H1 (cell line): ENCODE measurements around the gene ELMO1. TPM values are rescaled to one million over a fixed set of nuclear protein-coding genes. Genes with fewer than 3 reads are reported as not detected.
A peak's percentile ranks its signal among the peaks of the same experiment; 100 is the strongest.

Experiments used
- CTCF ChIA-PET: fragments of 300-600 bp; sonication (Branson Sonifier 250); formaldehyde crosslinking; loops from one replicate; lab custom pipeline; 2021; ENCODE audit not compliant: partially characterized antibody; lab: Charles Lee
- POLR2A ChIA-PET: fragments of 300-600 bp; sonication (Branson Sonifier 250); formaldehyde crosslinking; loops from one replicate; lab custom pipeline; 2021; ENCODE audit warnings: inconsistent platforms; ENCODE audit not compliant: partially characterized antibody; lab: Charles Lee
- DNase-seq, 2 experiments: peaks; one replicate each; pipeline versions ENCODE4 v3.0.0 to v3.0.0-alpha.2; 2010 to 2022; ENCODE audit warnings: low spot score in 2 of 2, low read depth in 1 of 2, mixed read lengths in 1 of 2
- FAIRE-seq: peaks from 2 replicates; lab custom pipeline; 2011; peaks lifted over from hg19 to GRCh38; lab: Jason Lieb, UNC
- H2AFZ ChIP-seq: 2 replicates; pipeline ENCODE4 v1.8.1; 2012; ENCODE audit warnings: low read length, inconsistent platforms
- H2AK5ac ChIP-seq: 2 replicates; pipeline ENCODE4 v1.6.1; 2013; ENCODE audit warnings: low read depth, low read length
- H2BK120ac ChIP-seq: replicated peaks from 2 replicates; pipeline ENCODE3; 2013; ENCODE audit warnings: low read depth, low read length, inconsistent platforms
- H2BK12ac ChIP-seq: 2 replicates; pipeline ENCODE4 v1.6.1; 2013; ENCODE audit warnings: low read depth, low read length
- H2BK15ac ChIP-seq: 2 replicates; pipeline ENCODE4 v1.6.1; 2013; ENCODE audit warnings: low read length
- H2BK20ac ChIP-seq: 2 replicates; pipeline ENCODE4 v1.6.1; 2013; ENCODE audit warnings: low read length
- H2BK5ac ChIP-seq: 2 replicates; pipeline ENCODE4 v1.6.1; 2013; ENCODE audit warnings: low read depth, low read length
- H3K14ac ChIP-seq: 2 replicates; pipeline ENCODE4 v1.6.1; 2013; ENCODE audit warnings: inconsistent platforms; ENCODE audit not compliant: insufficient read length
- H3K18ac ChIP-seq: 2 replicates; pipeline ENCODE4 v1.6.1; 2013; ENCODE audit warnings: low read length; ENCODE audit errors: extremely low read depth
- H3K23ac ChIP-seq: 2 replicates; pipeline ENCODE4 v1.6.1; 2013; ENCODE audit warnings: inconsistent platforms; ENCODE audit not compliant: insufficient read length
- H3K23me2 ChIP-seq: 2 replicates; pipeline ENCODE4 v1.6.1; 2013; ENCODE audit warnings: low read depth, low read length
- H3K27ac ChIP-seq: 2 replicates; pipeline ENCODE4 v1.6.1; 2011; ENCODE audit warnings: low read depth, low read length, inconsistent platforms
- H3K27me3 ChIP-seq, 4 experiments: replicated peaks in 1 of 4; 1 replicate in 1 of 4; 2 replicates in 3 of 4; pipeline versions ENCODE4 v1.6.1 to v1.8.1; 2011 to 2013; ENCODE audit warnings: low read length in 3 of 4, mild to moderate bottlenecking in 3 of 4, inconsistent platforms in 2 of 4, mixed read lengths in 2 of 4, moderate library complexity in 1 of 4; ENCODE audit not compliant: control insufficient read depth in 3 of 4, insufficient read depth in 3 of 4; ENCODE audit errors: extremely low read depth in 1 of 4
- H3K36me3 ChIP-seq, 4 experiments: 2 replicates each; pipeline versions ENCODE4 v1.6.1 to v1.8.1; 2011 to 2013; ENCODE audit warnings: mild to moderate bottlenecking in 4 of 4, low read length in 3 of 4, moderate library complexity in 2 of 4, control low read depth in 1 of 4, inconsistent platforms in 1 of 4; ENCODE audit not compliant: insufficient read depth in 4 of 4, control insufficient read depth in 2 of 4
- H3K4ac ChIP-seq: replicated peaks from 2 replicates; pipeline ENCODE3; 2013; ENCODE audit warnings: low read length, low read depth, mixed read lengths, inconsistent platforms; ENCODE audit not compliant: insufficient read length
- H3K4me1 ChIP-seq, 4 experiments: replicated peaks in 1 of 4; 1 replicate in 1 of 4; 2 replicates in 3 of 4; pipeline versions ENCODE4 v1.6.1 to v1.8.1; 2011 to 2013; ENCODE audit warnings: low read length in 3 of 4, inconsistent platforms in 2 of 4, mixed read lengths in 1 of 4; ENCODE audit not compliant: insufficient read depth in 4 of 4, control insufficient read depth in 3 of 4
- H3K4me2 ChIP-seq, 2 experiments: 2 replicates each; pipeline versions ENCODE4 v1.6.1 to v1.8.1; 2011 to 2013; ENCODE audit warnings: low read depth in 2 of 2, low read length in 2 of 2, control low read depth in 1 of 2, inconsistent platforms in 1 of 2, mild to moderate bottlenecking in 1 of 2; ENCODE audit not compliant: insufficient read depth in 1 of 2
- H3K4me3 ChIP-seq, 4 experiments: fragments of 200-600, 300-600 bp in 1 of 4; sonication (generic), shearing (Covaris generic), sonication (Bioruptor Twin) in 1 of 4; 2 replicates each; pipeline versions ENCODE4 v1.5.1 to v1.8.1; 2011 to 2016; ENCODE audit warnings: low read length in 4 of 4, low read depth in 3 of 4, control low read depth in 2 of 4, inconsistent platforms in 2 of 4, mild to moderate bottlenecking in 2 of 4, mixed read lengths in 1 of 4, moderate library complexity in 1 of 4; ENCODE audit not compliant: insufficient read depth in 2 of 4; ENCODE audit errors: extremely low read depth in 1 of 4
- H3K56ac ChIP-seq: replicated peaks from 2 replicates; pipeline ENCODE3; 2013; ENCODE audit warnings: low read depth, mild to moderate bottlenecking, mixed read lengths, low read length, inconsistent platforms; ENCODE audit not compliant: insufficient read length
- H3K79me1 ChIP-seq: 2 replicates; pipeline ENCODE4 v1.6.1; 2013; ENCODE audit warnings: low read depth, low read length, control low read depth
- H3K79me2 ChIP-seq, 2 experiments: 2 replicates each; pipeline versions ENCODE4 v1.6.1 to v1.8.1; 2012 to 2013; ENCODE audit warnings: low read length in 2 of 2, mild to moderate bottlenecking in 2 of 2, inconsistent platforms in 1 of 2; ENCODE audit not compliant: insufficient read depth in 2 of 2, control insufficient read depth in 1 of 2
- H3K9ac ChIP-seq, 4 experiments: replicated peaks in 1 of 4; 1 replicate in 1 of 4; 2 replicates in 3 of 4; pipeline versions ENCODE4 v1.6.1 to v1.8.1; 2011 to 2013; ENCODE audit warnings: low read depth in 3 of 4, low read length in 3 of 4, control low read depth in 2 of 4, mild to moderate bottlenecking in 2 of 4, moderate library complexity in 2 of 4, inconsistent platforms in 1 of 4; ENCODE audit errors: extremely low read depth in 1 of 4
- H3K9me3 ChIP-seq, 2 experiments: 2 replicates each; pipeline versions ENCODE4 v1.6.1 to v1.8.1; 2012 to 2013; ENCODE audit warnings: mild to moderate bottlenecking in 2 of 2, moderate library complexity in 2 of 2, control low read depth in 1 of 2, inconsistent platforms in 1 of 2, low read depth in 1 of 2, low read length in 1 of 2, mixed read lengths in 1 of 2; ENCODE audit not compliant: insufficient read depth in 2 of 2
- H4K20me1 ChIP-seq, 2 experiments: replicated peaks in 1 of 2; 2 replicates each; pipeline versions ENCODE3 to v1.8.1; 2011 to 2013; ENCODE audit warnings: inconsistent platforms in 2 of 2, low read length in 2 of 2, mild to moderate bottlenecking in 1 of 2; ENCODE audit not compliant: insufficient read depth in 2 of 2, control insufficient read depth in 1 of 2
- H4K5ac ChIP-seq: 2 replicates; pipeline ENCODE4 v1.6.1; 2013; ENCODE audit warnings: low read length, low read depth, mixed read lengths, inconsistent platforms; ENCODE audit not compliant: insufficient read length
- H4K8ac ChIP-seq: 2 replicates; pipeline ENCODE4 v1.8.0; 2013; ENCODE audit warnings: mild to moderate bottlenecking, moderate library complexity, low read length, inconsistent platforms; ENCODE audit not compliant: insufficient read depth; ENCODE audit errors: extremely low read depth
- H4K91ac ChIP-seq: replicated peaks from 2 replicates; pipeline ENCODE3; 2013; ENCODE audit warnings: low read length, mixed read lengths, inconsistent platforms; ENCODE audit not compliant: insufficient read length
- SP4 ChIP-seq: IDR thresholded peaks from 2 replicates; pipeline ENCODE4 v1.6.1; 2012; ENCODE audit warnings: low read length, inconsistent platforms
- TEAD4 ChIP-seq: IDR thresholded peaks from 2 replicates; pipeline ENCODE4 v1.6.1; 2012; ENCODE audit warnings: low read depth, low read length, inconsistent platforms, mixed read lengths
- WGBS, 2 experiments: shearing (Covaris generic) in 1 of 2; methylation state at CpG; one replicate each; pipeline versions ENCODE4 v1.1.6 to v1.1.7; 2013 to 2015; ENCODE audit warnings: low lambda C conversion rate in 2 of 2, mixed read lengths in 2 of 2, inconsistent platforms in 1 of 2, low coverage in 1 of 2, missing lambda C conversion rate in 1 of 2; ENCODE audit not compliant: insufficient replicate concordance in 2 of 2, insufficient coverage in 1 of 2, insufficient read length in 1 of 2; ENCODE audit errors: extremely low coverage in 1 of 2, missing lambda C conversion rate in 1 of 2; 5-methylcytosine and 5-hydroxymethylcytosine counted together
- polyA plus RNA-seq, 7 experiments: library from polyadenylated mRNA; depleted of rRNA in 3 of 7; stranded (reverse) in 5 of 7; unstranded in 2 of 7; fragments of >200 nt in 5 of 7; fragments of 200-250 nt in 2 of 7; gene quantifications; 1 replicate in 5 of 7; 2 replicates in 1 of 7; 4 replicates in 1 of 7; pipeline versions ENCODE4 v1.2.1 to v1.2.3, GENCODE V29; 2011 to 2013; ENCODE audit warnings: missing spikeins in 2 of 7, mixed read lengths in 2 of 7
- total RNA-seq: library from RNA; stranded (reverse); fragmentation: NEBNext Ultra II Directional; extraction: Animal tissue kit (Norgen Biotek cat#: 25700); gene quantifications from 2 replicates; pipeline ENCODE4 v1.2.1, GENCODE V29; 2021

The ELMO1 gene
- total and polyA plus RNA-seq, 2 of the 8 experiments (the other 6 are each of a cell fraction or from before 2014, with no cell fraction given), result 18.4 to 21.0 TPM

GRCh38 chr7:37225285-37225969 is 223.2 kb downstream of the ELMO1 start:
- Histone ChIP-seq H3K18ac (0 out of 2 replicates have a peak overlapping the region, but pooled peaks have one; percentile 33), H3K14ac (no peak overlapping the region), H3K23me2 (no peaks in the 10 kb centered on the region), H3K9ac (no peak overlapping the region), H4K91ac (peak overlapping the region; percentile 86), H3K4ac (no peak overlapping the region), H2BK5ac (no peak overlapping the region), H2AK5ac (no peak overlapping the region), H2BK120ac (peak overlapping the region; percentile 62), H3K27me3 (no peaks in the 10 kb centered on the region), H2AFZ (no peak overlapping the region), H3K4me1 (peaks cover 0 to 13% (median 10%) of the 10 kb centered on the region in 4 experiments; a peak in 3 of 7 replicates), H3K56ac (no peak overlapping the region), H2BK12ac (no peak overlapping the region), H3K27ac (no peak overlapping the region), H3K23ac (no peak overlapping the region), H3K9me3 (no peaks in the 10 kb centered on the region), H3K4me3 (peak overlapping the region in 1 of 4 experiments; percentile 33; a peak in 1 of 8 replicates), H4K20me1 (no peaks in the 10 kb centered on the region), H4K8ac (no peak overlapping the region), H2BK20ac (no peak overlapping the region), H3K4me2 (peak overlapping the region; percentile 7 to 40; a peak in 2 of 4 replicates), H3K79me1 (no peaks in the 10 kb centered on the region), H3K79me2 (no peaks in the 10 kb centered on the region), H2BK15ac (no peak overlapping the region), H3K36me3 (no peaks in the 10 kb centered on the region), H4K5ac (peak overlapping the region; percentile 9)
- WGBS, 2 experiments, result 62% methylated on average over 7 of the region's 7 CpGs; no CpG with 5 or more reads in 1 of the 2 experiments
- TF ChIP-seq TEAD4, result peak; percentile 53; the same call in 1 of the 2 replicates
- no peak for TF ChIP-seq SP4
- peak; percentile 65 for FAIRE-seq
- POLR2A ChIA-PET, result interaction anchor here (0.8 to 3.2 kb wide), 2 partner anchors 23 to 57 kb away, joined by 3 to 11 read pairs; no protein-coding TSS in a partner anchor
- DNase-seq, result no peak
- CTCF ChIA-PET, result interaction anchor here (1.4 to 1.7 kb wide), 2 partner anchors 10 kb away, joined by 4 to 13 read pairs; no protein-coding TSS in a partner anchor
